CD1c-positive myeloid dendritic cell (primary cell): Measurements from ENCODE around the gene SLC15A2.
"Not testable (repeated sequence)": the region's sequence is repeated elsewhere in the genome, so short reads cannot be mapped to it uniquely, and the experiment has no call there.

Source experiments
- DNase-seq: peaks from one replicate; pipeline ENCODE4 v3.0.0-alpha.2; 2016; ENCODE audit errors: extremely low spot score

The SLC15A2 gene

GRCh38 chr3:121894301-121894990 lies at the start of gene SLC15A2:
TSS of gene SLC15A2 (plus strand) at chr3:121894401. CDS start at chr3:121894477, 76 bp downstream.
- no peak for DNase-seq

- DNase-seq: no peak
Observed at GRCh38 chr3:121844892-121845291, 49.3 kb upstream of the SLC15A2 start.

GRCh38 chr3:121852256-121852655 lies 41.9 kb upstream of the SLC15A2 start:
- no peak for DNase-seq

GRCh38 chr3:121855555-121855954 lies 38.6 kb upstream of the SLC15A2 start:
- DNase-seq: no peak

- DNase-seq: not testable (repeated sequence)
Observed at GRCh38 chr3:121857778-121858177, 36.4 kb upstream of the SLC15A2 start.

- not testable (repeated sequence) for DNase-seq
Observed at GRCh38 chr3:121863247-121863646, 31.0 kb upstream of the SLC15A2 start.

- peak; percentile 66 for DNase-seq
Observed at GRCh38 chr3:121863801-121864200, 30.4 kb upstream of the SLC15A2 start.

GRCh38 chr3:121869736-121870135 lies 24.5 kb upstream of the SLC15A2 start:
- DNase-seq: peak; percentile 24

GRCh38 chr3:121870717-121871116 lies 23.5 kb upstream of the SLC15A2 start:
- no peak for DNase-seq

GRCh38 chr3:121871430-121871829 lies 22.8 kb upstream of the SLC15A2 start:
- DNase-seq: no peak

- no peak for DNase-seq
Observed at GRCh38 chr3:121878411-121878810, 15.8 kb upstream of the SLC15A2 start.

GRCh38 chr3:121883507-121883906 lies 10.7 kb upstream of the SLC15A2 start:
- DNase-seq: peak; percentile 36

GRCh38 chr3:121885386-121885785 lies 8.8 kb upstream of the SLC15A2 start:
- no peak for DNase-seq

GRCh38 chr3:121895121-121895520 lies 920 bp downstream of the SLC15A2 start:
- DNase-seq: no peak

GRCh38 chr3:121895736-121896135 lies 1.5 kb downstream of the SLC15A2 start:
- no peak for DNase-seq

- DNase-seq: no peak
Observed at GRCh38 chr3:121896823-121897222, 2.6 kb downstream of the SLC15A2 start.

GRCh38 chr3:121897296-121897695 lies 3.1 kb downstream of the SLC15A2 start:
- no peak for DNase-seq

GRCh38 chr3:121913305-121913990 lies 19.2 kb downstream of the SLC15A2 start:
- peak; percentile 5 for DNase-seq

- DNase-seq: peak; percentile 10
Observed at GRCh38 chr3:121914081-121914998, 20.1 kb downstream of the SLC15A2 start.

GRCh38 chr3:121916189-121916588 lies 22.0 kb downstream of the SLC15A2 start:
- no peak for DNase-seq

- no peak for DNase-seq
Observed at GRCh38 chr3:121918779-121919483, 24.7 kb downstream of the SLC15A2 start.

GRCh38 chr3:121924734-121925133 lies 30.5 kb downstream of the SLC15A2 start:
- DNase-seq: no peak
